Stimulated activated CD4-positive, alpha-beta T cell treated with anti-CD3 and anti-CD28 coated beads, TNF-alpha, amount 100 ng/mL, for 1 hour (primary cell): Measurements from ENCODE around the gene SHISA5.
"Not testable (repeated sequence)": the region's sequence is repeated elsewhere in the genome, so short reads cannot be mapped to it uniquely, and the experiment has no call there.

Experiments used
- DNase-seq, 3 donors: peaks; one replicate each; pipeline ENCODE4 v3.0.0-alpha.2; 2020; ENCODE audit warnings: low read depth in 3 of 3, low spot score in 1 of 3

Gene SHISA5

DNA sequence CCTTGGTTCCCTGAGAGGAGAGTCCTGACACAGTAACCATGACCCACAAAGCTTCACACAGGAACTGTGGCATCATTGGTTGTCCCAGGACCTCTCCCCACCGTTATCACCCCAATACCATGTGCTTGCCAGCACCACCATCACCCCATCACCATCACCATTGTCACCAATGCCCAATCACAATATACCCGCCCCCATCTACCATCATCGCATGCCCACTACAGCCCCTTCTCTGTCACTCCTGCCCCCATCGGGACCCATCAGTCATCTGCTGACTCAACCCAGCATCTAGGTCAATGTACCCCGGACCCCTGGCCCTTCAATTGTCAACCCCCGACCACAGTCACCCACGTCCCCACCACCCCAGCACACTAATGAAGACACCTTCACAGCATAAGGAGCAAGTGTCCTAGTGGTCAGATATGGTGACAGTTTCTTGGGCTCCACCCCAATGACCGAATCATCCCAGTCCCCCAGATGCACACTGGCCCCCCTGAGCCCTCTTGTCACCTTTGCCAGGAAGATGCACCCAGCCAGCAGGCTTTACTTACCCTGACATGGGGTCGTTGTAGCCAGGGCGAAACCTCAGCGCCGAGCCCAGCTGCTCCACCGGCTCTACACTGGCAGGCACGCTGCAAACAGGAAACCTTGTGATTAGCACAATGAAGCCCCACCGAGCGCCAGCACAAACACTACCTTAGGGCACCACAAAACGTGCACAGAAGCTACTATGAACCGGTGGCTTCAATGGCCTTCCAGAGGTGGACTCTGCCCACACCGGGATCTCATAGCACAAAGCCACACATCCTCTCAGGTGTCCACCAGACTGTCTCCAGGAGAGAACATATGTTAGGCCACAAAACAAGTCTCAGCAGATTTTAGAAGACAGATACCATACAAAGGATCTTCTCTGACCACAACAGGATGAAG lies 25.1 kb downstream of the SHISA5 start:
- peak in 1 of 3 donors; percentile 24 for DNase-seq

DNA sequence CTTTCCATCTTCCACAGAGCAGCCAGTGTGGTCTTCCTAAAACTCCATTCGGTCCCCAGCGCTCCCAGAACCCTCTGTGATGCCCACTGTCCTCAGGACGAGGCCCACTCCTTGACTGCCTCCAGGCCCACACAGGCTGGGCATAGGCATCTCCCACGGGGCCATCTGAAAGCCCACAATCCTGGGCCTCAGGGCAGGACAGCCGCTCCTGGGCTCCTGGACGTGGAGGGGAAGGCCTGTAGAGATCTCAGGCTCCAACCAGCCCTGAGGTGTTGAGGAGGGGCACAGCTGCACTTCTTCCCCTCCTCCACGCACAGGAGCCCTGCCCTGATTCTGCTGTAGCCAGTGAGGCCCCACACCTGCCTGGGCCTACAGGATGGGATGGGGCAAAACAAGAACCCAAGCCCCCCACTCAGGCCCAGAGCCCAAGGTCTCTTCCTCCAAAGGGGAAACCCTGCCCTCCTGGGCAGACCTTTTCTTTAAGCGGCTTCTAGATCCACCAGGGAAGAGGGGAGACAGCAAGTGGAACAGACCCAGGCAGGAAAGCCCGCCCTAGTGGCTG lies 25.9 kb downstream of the SHISA5 start:
- DNase-seq: no peak

DNA sequence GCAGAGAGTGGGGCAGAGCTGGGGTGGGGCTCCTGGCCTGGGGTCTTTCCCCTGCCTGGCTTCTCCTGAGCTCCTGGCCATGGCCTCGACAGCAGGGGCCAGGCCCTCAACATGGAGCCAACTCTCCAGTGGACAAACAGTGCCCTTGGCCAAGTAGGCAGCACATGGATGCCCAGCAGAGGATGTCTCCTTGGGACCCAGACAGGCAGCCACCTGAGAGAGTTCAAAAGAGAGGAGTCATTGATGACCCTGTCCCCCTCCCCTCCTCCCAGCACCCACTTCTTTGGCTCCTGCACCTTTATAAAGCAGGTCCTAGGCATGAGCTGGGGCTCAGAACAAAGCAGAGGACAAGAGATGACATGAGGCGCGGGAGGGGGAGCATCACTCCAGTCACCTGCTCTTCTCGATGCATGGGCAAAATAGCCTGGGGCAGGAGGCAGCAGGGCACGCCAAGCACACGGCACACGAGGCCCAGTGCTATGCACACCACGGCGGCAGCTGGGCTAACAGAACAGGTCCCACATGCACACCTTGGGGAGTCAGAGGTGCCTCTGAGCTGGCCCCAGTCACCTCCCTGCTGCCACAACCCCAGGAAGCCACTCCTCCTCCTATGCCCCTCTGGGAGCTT lies 27.4 kb downstream of the SHISA5 start:
- no peak for DNase-seq

DNA sequence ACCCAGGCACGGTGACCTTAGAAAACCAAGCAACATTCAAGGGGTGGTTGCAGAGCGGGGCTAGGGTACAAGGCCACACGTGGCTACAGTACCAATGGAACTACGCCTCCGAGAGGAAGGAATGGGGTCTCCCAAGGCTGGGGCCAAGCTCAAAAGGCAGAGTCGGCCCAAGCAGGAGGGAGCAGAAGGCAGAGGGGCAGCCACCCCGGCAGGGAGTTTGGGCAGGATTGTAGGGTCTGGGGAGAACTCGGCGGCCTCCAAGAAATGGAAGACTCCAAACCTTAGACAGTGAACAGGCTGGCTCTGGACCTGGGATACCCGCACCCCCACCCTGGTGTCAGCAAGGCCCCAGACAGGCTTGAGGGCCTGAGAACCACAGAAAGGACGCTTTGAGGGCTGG lies 28.8 kb downstream of the SHISA5 start:
- no peak for DNase-seq

DNA sequence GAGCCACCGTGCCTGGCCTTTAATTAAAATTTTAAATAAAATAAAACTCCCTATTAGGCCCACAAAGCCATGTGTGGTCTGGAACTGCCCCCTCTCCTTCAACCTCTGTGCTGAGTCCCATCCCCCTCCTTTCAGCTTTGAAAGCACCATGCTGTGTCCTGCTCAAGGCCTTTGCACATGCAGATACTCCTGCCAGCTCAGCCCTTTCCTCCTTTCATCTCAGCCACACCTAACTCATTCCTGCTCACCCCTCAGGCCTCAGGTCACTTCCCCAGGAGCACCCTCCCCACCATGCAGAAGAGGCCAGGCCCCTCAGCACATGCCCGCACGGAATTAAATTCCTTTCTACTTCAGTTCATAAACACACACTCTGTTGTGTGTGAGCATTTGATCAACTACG lies 29.4 kb downstream of the SHISA5 start:
- no peak for DNase-seq

DNA sequence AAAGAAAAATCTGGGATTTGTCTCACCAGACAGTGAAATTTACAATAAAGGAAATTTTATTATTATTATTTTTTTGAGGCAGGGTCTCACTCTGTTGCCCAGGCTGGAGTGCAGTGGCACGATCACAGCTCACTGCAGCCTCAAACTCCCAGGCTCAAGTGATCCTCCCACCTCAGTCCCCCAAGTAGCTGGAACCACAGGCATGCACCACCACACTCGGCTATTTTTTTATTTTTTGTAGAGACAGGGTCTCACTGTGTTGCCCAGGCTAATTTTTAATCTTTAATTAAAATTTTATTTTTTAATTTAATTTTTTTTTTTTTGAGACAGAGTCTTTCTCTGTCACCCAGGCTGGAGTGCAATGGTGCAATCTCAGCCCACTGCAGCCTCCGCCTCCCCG lies 29.9 kb downstream of the SHISA5 start:
- DNase-seq: not testable (repeated sequence)

DNA sequence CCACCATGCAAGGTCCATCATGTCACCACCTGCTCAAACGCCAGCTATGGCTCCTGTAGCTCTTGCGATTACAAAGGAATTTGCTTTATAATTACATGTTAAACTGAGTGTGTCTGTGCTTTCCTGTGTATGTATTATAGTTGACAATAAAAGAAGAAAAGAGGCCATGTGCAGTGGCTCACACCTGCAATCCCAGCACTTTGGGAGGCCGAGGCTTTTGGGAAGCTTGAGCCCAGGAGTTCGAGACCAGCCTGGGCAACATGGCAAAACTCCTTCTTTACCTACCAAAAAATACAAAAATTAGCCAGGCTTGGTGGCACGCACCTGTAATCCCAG lies 30.4 kb downstream of the SHISA5 start:
- no peak for DNase-seq

GRCh38 chr3:48472923-48473616 lies 30.9 kb downstream of the SHISA5 start:
- peak; percentile 83 to 87 (median 85) for DNase-seq

- DNase-seq: no peak
These were observed 31.4 kb downstream of the SHISA5 start for GRCh38 chr3:48472673-48472922.

DNA sequence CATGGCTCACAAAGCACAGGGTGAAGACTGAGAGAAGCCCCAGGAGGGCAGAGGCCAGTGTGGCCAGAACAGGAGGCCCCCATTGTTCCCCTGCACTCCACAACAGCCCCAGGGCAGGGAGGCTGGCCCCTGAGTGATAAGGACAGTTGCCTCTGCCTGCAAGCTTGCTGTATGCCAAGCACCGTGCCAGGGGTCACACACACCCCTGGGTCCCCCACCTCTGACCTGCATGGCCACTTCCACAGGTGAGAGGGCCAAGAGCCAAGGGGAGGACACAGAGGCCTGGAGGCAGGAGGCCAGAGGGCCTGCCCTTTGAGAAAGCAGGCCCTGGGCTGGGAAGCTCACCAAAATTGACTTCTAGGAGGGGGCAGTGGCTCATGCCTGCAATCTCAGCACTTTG lies 33.7 kb downstream of the SHISA5 start:
- no peak for DNase-seq

DNA sequence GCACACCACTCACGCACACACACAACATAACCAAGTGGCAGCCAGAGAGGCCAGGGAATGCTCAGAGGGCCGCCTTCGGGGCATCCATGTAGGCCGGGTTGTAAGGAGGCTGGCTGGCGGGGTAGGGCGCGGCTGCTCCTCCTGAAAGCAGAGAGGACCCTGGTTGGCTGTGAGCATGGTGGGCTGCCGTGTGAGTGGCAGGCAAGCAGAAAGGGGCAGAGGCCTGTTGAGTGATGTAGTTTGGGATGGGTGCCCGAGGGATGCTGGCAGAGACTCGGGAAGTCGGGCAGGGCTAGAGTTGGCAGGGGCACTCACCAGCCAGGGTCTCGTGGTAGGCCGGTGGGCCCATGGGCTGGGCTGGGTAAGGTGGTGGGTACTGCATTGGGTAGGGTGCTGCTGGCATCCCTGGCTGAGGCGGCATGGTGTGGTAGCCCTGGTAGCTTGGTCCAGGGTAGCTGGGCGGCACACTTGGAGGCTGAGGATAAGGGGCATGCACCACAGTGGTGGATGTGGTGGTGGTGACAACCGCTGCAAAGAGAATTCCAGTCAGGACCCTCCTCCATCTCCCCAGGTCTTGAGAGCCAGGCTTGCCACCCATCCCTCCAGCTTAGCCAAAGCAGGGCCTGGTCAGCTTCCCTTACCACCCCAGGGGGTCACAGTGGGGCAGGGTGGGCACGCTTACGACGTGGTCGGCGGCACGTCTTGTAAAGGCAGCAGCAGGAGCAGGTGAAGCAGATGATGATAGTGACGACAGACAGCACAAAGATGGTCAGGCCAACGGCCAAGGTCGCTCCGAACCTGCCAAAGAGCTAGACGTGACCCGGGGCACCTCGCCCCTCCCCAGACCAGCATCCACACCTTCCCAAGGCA lies 34.7 kb downstream of the SHISA5 start:
- DNase-seq: no peak

DNA sequence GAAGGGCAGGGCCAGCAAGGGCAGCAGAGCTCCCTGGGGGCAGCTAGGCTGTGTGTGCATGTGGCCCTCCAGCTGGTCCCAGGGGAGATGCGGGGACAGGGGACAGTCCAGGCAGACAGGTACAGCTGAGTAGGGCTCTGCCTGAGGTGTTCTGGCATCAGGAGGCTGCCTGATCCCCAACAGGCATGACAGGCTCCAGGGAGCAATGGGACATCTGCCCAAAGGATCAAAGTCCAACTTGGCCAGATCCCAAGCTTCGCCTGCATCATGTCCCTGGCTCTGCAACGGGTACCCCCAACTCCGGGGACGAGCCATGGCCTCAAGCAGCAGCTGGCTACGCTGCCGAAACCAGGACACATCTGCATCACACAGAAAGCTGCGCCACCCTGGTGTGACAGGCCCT lies 35.6 kb downstream of the SHISA5 start:
- no peak for DNase-seq

DNA sequence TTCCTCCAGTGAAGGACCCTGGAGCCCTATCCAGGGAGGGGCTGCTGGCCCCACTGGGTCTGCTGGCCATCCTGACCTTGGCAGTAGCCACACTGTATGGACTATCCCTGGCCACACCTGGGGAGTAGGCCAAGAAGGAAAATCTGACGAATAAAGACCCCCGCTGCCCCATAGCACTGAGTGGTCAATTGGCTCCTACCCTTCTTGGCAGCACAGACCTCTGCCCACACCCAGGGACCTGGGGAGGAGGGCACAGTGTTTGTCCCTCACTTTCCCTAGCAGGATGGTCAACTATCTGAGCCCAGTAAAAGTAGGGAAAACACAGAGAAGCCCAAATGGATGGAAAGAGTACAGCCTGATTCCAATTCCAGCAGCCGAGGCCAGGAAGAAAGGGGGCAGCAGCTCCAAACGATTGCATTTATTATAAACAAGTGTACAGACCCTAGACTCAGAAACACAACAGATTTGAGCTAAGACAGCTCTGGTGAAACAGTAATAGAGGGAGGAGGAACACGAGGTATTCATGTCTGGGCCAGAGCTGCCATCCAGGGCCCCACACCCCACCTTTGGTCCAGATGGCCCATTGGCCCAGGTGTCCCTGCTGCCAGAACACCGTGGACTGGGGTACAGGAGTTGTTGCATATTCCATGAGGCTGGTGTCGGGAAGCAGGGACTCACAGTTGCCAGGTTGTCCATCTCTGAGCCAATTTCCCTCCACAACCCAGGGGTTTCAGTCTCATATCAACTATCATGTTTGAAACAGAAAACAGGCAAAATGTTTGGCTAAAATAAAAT lies 36.3 kb downstream of the SHISA5 start:
- DNase-seq: no peak

DNA sequence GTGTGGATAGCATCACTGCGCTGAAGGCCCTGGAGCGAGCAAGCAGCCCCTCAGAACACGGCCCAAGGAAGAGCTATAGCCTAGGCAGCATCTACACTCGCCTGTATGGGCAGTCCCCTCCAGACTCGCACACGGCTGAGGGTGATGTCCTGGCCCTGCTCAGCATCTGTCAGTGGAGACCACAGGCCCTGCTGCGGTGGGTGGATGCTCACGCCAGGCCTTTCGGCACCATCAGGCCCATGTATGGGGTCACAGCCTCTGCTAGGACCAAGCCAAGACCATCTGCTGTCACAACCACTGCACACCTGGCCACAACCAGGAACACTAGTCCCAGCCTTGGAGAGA lies 36.9 kb downstream of the SHISA5 start:
- DNase-seq: no peak

DNA sequence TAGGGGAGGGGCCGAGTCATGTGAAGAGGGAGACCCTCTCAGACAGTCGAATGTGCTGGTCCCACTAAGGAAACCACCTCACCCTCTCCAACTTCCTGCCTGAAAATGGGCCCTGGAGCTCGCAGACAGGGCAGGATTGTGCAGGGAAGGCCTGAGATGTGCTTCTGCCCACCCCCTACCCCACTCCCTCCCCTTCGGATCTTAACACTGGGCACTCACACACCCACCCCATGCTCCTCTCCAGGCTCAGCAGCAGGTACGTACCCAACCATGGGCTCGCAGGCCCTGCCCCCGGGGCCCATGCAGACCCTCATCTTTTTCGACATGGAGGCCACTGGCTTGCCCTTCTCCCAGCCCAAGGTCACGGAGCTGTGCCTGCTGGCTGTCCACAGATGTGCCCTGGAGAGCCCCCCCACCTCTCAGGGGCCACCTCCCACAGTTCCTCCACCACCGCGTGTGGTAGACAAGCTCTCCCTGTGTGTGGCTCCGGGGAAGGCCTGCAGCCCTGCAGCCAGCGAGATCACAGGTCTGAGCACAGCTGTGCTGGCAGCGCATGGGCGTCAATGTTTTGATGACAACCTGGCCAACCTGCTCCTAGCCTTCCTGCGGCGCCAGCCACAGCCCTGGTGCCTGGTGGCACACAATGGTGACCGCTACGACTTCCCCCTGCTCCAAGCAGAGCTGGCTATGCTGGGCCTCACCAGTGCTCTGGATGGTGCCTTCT lies 37.4 kb downstream of the SHISA5 start:
- no peak for DNase-seq

- DNase-seq: peak; percentile 44 to 68 (median 61)
These were observed 38.2 kb downstream of the SHISA5 start for GRCh38 chr3:48465531-48466378.

- DNase-seq: no peak
These were observed 38.8 kb downstream of the SHISA5 start for GRCh38 chr3:48465237-48465530.

GRCh38 chr3:48464713-48465221 lies 39.2 kb downstream of the SHISA5 start:
- no peak for DNase-seq

GRCh38 chr3:48463703-48464102 lies 40.3 kb downstream of the SHISA5 start:
- no peak for DNase-seq
